LHCN-M2 (cell line): ENCODE results near the gene SFXN2. TPM values are rescaled to one million over a fixed set of nuclear protein-coding genes. Genes with fewer than 3 reads are reported as not detected.
"Not testable (repeated sequence)": the region's sequence is repeated elsewhere in the genome, so short reads cannot be mapped to it uniquely, and the experiment has no call there.

Experiments
- DNase-seq: peaks from one replicate; pipeline ENCODE4 v3.0.0-alpha.2; 2012; ENCODE audit warnings: low read depth
- polyA plus RNA-seq: library from polyadenylated mRNA; unstranded; fragments of >200 nt; gene quantifications from one replicate; pipeline ENCODE4 v1.2.1, GENCODE V29; 2012; ENCODE audit warnings: missing spikeins
- total RNA-seq: library from RNA; depleted of rRNA; stranded (reverse); fragments of >200 nt; gene quantifications from 2 replicates; pipeline ENCODE4 v1.2.3, GENCODE V29; 2014; rRNA removed

Gene SFXN2, protein sequence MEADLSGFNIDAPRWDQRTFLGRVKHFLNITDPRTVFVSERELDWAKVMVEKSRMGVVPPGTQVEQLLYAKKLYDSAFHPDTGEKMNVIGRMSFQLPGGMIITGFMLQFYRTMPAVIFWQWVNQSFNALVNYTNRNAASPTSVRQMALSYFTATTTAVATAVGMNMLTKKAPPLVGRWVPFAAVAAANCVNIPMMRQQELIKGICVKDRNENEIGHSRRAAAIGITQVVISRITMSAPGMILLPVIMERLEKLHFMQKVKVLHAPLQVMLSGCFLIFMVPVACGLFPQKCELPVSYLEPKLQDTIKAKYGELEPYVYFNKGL
- 2.2 and 3.4 TPM in 2 replicates for total RNA-seq
- polyA plus RNA-seq = 3.7 TPM

DNA sequence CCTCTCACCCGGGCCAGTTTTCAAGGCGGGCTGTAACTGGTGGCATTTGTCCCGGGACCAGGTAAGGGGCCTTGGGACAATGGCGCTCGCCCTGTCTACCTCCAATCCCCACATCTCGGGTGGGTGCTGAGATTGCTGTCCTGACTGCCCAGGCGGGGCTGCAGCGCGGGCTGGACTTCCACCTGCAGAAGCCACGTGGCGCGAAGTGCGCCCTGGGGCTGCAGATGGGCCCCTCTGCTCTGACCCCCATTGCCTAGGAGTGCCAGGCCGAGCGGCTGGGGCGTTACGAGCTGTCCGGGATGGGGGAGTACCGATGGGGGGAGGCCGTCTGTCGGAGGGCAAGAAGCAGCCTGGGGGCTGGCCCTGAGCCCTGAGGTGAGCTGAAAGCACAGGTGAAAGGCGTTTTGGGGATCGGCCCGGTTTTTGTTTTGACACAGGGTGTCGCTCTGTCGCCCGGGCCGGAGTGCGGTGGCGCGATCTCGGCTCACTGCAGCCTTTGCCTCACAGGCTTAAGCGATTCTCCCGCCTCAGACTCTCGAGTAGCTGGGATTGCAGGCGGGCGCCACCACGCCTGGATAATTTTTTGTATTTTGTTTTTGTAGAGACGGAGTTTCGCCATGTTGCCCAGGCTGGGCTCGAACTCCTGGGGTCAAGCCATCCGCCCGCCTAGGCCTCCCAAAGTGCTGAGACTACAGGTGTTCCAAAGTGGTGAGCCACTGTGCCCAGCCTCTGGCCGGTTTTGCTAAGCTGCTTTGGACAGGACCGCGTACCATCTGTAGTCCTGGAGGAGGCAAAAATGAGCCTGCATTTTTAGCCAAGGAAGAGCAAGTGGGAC lies at the start of gene SFXN2:
Gene SFXN2 (plus strand): TSS at position 16 of the 835 bp plus-strand sequence. CDS start 12,001 bp downstream, outside the sequence.
- no peak for DNase-seq

DNA sequence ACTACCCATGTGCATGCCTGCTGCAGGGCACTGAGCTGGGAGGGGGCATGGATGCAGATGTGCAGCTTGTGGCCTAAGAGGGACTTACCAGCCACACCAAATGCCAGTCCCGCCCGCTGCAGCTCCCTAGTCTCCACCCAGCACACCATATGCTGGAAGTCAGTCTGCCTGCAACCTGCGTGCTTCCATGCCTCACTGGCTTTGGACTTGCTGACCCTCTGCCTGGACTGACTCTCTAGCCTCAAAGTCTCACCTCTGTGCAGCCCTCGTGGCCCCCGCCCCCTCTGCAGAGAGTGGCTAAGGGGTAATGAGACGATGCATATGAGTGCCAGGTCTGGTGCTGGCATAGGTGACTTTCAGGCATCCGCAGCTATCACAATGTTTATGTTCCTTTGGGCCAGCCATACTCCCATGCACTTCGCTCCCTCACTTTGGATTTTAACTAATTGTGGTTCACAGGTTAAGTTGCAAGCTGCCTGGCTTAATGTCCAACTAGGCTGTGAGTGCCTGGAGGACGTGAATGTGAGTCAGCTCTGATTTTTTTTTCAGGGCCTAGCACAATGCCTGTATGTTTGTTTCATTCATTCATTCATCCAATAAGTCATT lies 48.4 kb upstream of the SFXN2 start:
- DNase-seq = no peak

DNA sequence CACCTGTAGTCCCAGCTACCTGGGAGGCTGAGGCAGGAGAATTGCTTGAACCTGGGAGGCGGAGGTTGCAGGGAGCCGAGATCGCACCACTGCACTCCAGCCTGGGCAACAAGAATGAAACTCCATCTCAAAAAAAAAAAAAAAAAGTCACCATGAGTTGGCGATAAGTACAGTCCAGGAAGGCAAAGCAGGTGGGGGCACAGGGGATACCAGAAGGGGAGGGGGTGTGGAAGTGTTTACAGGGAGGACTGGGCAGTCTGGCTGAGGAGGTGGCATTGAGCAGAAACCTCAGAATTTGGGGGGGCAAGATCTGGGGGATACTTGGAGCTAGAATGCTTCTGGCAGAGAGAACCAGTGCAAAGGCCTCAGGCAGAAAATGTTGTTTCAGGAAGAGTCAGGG lies 47.0 kb upstream of the SFXN2 start:
- DNase-seq = not testable (repeated sequence)

DNA sequence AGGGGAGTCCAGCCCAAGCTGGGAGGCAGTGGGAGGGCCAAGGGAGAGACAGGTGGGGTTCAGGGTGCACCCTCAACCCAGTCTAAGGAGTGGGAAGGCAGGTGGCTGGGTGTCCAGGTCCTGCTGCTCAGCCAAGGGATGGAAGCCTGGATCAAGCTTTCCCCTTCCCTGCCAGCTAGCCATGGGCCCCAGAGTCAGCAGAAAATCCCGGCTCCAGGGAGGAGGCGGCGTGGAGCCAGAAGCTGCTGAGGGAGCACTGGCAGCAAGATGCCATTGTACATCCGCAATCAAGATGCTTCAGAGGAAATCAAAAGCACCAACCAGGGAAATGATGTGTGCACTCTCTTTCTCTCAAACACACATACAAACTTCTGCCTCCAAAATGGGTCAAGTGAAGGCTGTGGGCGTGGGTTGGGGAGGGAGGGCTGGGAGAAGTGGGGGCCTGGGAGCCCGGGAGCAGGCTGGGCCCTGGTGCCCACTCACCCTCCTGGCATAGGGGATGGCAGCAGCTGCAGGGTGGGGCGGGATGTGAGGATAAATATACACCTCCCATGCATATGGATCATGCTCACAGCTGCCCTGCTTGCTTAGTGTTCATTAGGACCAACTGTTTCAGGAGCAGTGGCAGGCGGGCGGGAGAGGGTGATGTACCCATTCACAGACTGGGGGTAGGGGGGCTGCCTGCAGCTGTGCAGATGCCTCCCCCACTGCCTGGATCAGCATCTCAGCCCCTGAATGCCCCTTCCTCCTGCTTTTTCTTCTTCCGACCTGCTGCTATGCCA lies 45.9 kb upstream of the SFXN2 start:
- peak; percentile 89 for DNase-seq

DNA sequence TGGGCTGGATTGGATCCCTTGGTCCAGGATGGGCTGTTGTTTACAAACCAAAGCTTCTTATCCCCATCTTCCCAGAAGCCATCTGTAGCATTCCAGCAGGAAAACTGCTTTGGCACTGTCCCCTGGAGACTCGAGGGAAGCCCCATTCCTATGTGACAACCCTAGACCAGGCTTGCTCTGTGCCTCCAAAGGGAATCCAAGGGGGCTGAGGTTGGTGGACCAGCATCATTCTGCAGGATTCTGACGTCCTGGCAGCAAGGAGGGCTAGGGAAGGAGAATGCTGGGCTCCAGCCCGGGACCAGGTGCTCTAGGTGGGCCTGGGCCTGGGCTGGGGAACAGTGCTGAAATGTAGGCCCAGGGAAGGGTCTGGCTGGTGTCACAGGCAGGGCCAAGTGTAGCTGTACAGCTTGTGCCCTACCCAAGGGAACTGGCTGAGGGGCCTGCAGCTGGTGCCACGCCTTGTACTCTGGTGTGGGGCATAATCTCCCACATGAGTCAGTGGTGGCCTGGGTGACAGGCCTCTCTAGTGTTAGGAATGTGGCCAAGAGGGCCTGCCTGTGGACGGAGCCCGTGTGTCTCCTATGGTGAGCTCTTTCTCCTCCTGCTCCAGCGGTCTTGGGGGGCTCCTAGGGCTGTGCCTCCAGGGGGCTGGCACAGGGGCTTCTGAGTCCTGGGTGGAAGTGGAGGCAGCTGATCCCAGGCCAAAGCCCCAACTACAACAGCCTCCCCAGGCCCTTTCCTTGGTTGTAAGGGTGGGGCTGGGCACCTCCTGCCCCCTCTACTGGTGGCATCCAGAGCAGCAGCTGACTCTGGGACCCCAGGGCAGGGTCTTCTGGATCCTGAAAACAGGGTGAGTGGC lies 45.0 kb upstream of the SFXN2 start:
- peak; percentile 89 for DNase-seq

DNA sequence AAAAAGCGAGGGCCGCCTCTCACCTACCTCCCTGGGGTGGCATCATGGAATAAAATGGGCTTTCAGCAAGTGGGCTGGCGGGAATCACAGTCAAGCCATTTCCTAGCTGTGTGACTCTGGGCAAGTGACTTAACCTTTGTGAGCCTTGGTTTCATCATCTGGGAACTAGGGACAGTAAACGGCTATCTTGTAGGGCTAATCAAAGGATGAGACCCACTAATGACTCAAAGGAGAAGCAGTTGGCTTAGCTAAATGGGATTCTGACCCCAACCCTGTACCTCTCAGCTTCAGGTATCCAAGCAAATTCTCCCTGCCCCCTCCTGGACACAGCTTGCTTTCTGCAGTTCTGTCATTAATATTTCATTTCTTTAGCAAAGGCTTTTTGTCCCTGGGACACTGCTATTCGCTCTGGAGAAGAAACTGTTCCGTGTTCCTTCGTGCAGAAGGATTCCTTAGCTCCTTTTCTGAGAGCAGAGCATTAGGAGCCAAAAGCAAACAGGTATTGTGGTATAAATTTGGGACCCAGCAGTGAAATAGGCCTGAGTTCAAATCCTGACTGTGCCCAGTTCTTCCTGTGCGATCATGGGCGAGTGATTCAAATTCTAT lies 44.3 kb upstream of the SFXN2 start:
- DNase-seq = no peak

DNA sequence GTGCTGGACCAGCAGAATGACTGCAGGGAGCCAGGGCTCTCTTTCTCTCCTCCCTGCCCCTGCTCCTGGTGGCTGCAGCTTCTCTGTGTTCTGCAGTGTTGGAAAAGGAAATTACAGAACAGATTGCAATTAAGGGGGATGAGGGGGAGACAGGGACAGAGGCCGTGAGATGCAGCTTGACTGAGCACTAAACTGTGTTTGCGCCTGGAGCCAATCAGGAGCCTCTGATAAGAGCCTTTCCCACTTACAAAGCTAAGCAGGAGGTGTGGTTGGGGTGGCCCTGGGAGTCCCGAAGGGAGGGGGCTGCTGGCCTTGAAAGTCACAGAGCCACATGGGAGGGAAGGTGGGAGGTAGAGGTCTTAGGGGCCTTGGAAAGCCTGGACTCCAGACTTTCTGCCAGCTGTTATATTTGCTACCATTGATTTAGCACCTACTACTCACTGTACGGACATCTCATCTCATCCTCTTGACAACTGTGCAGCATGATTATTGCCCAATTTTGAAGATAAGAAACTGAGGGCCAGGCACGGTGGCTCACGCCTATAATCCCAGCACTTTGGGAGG lies 43.5 kb upstream of the SFXN2 start:
- no peak for DNase-seq

DNA sequence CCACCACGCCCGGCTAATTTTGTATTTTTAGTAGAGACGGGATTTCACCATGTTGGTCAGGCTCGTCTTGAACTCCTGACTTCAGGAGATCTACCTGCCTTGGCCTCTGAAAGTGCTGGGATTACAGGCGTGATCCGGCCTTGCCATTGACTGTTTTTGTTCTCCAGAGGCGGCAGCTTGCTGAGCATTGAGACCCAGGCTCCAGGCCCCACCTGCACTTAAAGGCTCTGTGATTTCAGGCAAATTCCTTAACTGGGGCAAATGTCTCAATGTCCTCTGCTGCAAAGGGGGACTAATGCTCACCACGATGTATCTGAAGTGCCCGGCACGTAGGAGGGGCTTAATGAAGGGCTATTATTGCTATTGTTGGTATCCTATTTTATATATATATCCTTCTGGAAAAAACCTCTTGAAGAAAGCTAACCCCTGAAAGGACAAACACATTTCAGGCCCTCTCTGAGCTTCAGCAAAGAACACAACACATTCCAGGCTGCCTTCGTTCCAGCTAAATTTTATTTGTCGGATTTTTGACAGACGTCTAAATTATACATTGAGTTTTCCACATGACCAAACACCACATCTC lies 41.1 kb upstream of the SFXN2 start:
- DNase-seq = no peak

DNA sequence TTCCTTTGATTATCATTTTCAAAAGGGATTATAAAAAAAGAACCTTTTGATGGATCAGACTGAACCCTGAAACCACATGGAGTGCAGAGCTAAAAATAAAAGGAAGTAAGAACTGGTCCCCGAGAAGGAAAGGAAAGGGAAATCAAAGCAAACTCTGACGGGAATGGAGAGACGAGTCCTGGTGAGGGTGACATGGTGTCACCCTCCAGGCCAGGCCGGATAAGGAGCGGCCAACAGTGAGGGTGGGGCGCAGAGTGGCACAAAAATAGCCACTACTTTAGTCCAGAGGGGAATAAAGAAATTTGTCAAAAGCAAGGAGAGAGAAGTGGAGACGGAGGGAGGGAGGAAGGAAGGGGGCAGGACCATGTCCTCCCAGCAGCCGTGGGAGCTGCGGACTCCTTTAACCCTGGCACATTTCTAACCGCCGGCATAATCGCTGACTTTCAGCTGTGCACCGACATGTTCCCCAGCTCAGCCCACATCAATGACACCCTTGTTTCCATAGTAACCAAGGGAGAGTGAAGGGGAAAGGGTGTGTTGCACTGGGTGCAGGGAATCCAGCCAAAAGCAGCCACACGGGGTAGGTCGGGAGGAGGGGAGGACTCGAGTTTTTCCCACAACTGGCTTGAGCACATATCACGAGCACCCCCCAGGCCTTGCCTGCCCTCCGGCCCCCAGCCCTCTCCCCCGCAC lies 40.5 kb upstream of the SFXN2 start:
- peak; percentile 95 for DNase-seq

DNA sequence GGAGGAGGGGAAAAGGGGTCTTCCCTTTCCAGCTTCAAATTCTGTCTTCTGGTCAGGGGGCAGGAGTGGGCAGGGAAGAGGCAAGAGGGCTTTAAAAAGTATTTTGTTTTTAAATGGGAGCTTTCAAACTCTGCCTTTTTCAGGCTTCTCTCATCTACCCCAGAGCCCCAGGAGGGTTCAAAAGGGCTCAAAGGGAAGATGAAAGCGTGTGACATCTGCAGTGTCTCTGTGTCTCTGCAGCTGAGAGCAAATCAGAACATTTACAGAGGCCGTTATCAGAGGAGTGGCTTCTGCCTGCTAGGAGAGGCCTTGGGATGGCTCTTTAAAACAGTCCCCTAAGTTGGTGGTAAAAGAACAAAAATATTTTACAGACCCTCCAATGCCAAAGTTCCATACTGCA lies 39.9 kb upstream of the SFXN2 start:
- DNase-seq = peak; percentile 39

DNA sequence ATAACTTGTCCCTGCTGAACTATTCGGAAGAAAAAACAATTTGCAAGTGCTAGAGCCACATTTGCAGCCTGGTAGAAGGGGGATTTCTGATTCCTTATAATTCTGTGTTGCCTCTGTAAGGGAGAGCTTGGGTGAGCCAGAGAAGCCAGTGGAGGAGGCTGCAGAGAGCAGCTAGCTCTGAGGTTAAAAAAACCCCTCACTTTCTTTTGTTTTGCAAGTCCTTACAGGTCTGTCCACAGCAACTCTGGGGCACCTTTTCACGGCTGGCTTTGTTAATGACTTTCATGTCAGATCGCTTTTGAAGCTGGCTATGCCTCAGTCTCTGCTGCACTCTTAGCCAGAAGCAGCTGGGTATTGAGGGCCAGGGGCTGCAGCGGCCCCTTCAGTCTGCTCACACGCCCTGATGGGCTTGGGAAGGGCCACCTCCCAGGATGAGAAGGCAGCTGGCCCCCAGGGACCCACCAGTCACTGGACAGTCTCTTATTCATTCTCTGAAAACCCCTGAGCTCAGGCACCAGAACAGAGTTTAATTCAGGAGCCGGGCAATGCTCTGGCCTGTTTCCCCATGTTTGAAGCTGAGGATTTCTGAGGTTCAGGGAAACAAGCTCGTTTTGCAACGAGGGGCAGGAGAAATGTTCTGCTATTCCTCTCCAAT lies 39.3 kb upstream of the SFXN2 start:
- peak; percentile 37 for DNase-seq

DNA sequence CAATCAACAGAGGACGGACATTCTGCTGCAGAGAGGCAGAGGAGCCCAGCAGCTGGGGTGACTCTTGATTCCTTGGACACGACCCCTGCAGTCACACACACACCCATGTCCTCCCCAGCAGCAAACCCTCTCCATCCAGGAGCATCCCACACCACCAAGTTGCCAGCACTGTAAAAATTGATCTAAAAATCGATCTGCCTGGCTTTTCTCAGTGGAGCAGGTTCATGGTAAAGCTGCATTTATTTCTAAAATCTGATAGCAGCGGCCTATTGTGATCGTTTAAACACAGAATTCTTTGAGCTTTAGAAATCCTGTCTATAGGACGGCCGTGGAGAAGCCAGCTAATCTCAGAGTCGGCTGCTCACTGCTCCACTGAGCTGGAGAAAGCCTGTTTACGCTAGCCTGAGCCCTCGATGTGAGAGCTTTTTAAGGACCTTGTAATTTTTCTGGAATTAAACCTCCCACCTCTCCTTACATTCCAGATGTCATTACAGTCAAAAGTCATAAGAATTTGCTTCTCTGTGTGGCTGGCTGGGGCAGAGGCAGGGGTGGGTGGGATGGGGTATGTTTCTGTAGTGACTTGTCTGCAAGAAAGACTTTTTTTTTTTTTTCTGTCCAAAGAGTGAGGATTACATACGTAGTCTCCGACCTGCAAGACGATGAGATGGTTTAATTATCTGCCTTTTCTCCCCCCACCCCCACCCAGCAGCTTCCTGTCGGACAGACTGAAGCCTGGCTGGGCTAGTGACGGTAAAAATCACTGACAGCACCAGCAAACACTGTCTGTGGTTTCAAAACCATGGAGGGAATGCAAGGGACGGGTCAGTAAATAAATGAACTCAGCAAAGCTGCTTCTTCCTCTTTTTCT lies 38.5 kb upstream of the SFXN2 start:
- peak; percentile 86 for DNase-seq

DNA sequence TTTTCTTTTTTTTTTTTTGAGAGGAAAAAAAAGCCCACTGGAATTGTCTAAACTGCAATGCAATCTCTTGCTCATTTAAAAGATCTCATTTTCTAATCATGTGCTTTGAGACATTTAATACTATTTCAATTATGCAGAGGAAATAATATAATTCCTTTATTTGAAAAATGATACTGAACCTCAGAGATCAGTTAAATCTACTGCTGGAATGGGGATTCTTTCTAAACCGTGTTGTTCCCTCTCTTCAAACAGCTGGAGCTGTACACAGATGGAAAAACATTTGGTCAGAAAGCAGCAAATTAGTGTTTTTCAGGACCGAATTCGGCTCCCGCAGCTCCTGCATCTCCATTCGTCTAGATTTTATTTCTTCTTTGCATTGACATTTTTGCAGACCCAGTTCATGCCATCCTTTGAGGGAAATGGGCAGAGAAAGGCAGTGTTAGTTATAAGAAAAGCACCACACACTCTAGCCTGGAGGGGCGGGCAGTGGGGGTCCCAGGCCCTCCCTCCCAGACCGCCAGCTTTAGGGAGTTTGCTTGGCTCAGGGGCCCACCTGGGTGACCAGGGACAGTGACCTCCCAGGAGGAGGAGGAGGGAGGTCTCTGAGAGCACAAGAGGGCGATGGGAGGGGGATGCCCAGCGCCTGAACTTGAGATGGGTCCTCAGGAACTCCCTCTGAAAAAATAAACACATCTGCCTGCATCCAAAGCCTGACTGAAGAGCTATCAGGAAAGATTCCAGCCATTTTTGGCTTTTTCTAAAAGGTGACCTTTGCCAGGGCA lies 37.7 kb upstream of the SFXN2 start:
- DNase-seq = peak; percentile 44

DNA sequence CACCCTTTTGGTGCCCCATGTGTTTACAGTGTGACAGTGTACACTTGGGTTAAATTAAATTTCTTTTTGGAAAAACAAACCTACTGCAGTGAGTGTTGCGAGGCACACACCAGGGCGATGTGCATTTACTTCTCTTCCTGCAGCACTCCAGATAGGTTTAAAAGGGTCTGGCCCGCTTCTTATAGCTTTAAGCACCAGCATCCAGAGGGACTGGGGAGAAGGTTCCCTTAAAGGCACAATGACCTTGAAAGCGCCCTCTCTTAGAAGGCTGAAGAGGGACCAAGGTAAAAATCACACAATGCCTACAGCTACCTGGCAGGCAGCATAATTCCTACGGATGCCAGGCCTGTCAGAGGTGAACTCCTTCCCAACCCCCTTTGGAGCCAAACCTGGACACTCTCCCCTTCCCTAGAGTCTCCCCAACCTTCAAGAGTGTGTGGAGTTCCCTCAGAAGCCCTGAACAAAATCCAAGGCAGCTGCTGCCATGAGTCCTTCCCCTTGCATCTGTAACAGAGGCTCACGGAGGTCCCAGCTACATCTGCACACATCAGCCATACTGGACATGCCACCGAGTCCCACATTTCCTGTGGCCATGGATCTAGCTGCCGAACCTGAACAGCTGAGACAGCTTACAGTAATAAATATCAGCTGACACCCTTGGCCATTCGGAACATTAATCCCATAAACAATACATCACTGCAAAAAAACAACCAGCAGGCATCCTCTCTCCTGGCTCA lies 36.9 kb upstream of the SFXN2 start:
- peak; percentile 32 for DNase-seq

DNA sequence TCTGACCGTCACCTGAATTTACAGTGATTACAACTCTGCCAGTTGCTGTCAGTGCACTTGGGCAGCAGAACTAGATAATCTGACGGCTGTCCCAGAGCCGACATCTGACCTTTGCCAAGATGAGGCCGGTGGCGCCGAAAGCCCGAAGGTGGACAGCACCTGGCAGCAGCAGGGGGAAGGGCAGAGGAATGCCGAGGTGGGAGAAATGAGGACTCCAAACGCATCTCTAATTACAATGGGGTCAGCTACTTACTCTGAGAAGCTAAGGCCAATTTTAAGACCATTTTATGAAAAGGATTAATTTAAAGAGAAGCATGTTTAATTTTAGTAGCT lies 36.4 kb upstream of the SFXN2 start:
- DNase-seq = no peak

DNA sequence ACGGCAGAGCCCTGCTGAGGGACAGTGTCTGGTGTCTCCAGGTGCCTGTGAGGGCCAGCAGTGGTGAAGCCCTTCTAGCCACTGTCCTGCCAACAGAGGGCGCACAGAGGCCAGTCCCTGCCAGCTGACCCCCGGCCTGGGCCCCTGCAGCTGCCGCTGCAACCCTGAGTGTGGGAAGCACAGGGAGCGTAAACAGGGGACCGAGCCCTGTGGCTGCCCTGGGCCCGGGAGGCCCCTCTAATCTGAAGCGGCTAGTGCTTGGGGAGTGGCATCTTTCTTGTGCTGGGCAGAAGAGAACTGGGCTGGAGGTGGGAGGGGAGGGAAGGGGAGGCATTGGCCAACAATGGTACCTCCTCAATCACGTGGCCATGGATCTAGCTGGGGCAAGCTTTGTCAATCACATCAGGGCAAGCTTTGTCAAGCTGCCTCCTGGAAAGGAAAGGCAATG lies 35.6 kb upstream of the SFXN2 start:
- peak; percentile 81 for DNase-seq
